Subcutaneous adipose tissue (tissue), 4 donors: ENCODE data around the gene AQP2. TPM values are rescaled to one million over a fixed set of nuclear protein-coding genes. Genes with fewer than 3 reads are reported as not detected.

Experiments used
- total RNA-seq, 4 donors: library from RNA; depleted of rRNA; stranded (reverse); fragments of >200 nt; gene quantifications; one replicate each; pipeline ENCODE4 v1.1.0, GENCODE V29; 2016
- TF ChIP-seq, protein P1 (sequence below): fragments of 450-650 bp; IDR thresholded peaks from one replicate; pipeline ENCODE4 v1.5.1; 2016; ENCODE audit warnings: low read depth, mild to moderate bottlenecking, control low read depth, antibody characterized with exemption, moderate library complexity

Gene AQP2
- total RNA-seq, 4 donors from 2014 or later, result not detected

DNA sequence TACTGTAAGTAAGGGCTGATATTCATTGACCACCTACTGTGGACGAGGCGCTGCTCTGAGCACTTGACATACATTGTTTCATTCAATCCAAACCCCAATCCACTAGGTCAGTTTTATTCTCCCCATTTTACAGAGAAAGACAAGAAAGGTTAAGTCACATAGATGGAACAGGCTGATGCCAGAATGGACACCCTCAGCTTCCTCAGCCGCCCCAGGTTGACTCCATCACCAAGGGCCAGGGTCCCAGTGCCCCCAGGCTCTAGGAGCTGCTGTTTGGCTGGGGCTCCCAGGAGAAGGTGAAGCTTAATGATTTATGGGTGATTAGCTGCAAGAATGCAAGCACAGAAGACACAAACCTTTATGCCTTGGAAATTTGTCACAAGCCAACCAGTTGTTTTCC is 671 bp upstream of the AQP2 start:
- TF ChIP-seq, protein P1, sequence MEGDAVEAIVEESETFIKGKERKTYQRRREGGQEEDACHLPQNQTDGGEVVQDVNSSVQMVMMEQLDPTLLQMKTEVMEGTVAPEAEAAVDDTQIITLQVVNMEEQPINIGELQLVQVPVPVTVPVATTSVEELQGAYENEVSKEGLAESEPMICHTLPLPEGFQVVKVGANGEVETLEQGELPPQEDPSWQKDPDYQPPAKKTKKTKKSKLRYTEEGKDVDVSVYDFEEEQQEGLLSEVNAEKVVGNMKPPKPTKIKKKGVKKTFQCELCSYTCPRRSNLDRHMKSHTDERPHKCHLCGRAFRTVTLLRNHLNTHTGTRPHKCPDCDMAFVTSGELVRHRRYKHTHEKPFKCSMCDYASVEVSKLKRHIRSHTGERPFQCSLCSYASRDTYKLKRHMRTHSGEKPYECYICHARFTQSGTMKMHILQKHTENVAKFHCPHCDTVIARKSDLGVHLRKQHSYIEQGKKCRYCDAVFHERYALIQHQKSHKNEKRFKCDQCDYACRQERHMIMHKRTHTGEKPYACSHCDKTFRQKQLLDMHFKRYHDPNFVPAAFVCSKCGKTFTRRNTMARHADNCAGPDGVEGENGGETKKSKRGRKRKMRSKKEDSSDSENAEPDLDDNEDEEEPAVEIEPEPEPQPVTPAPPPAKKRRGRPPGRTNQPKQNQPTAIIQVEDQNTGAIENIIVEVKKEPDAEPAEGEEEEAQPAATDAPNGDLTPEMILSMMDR, result no peak

DNA sequence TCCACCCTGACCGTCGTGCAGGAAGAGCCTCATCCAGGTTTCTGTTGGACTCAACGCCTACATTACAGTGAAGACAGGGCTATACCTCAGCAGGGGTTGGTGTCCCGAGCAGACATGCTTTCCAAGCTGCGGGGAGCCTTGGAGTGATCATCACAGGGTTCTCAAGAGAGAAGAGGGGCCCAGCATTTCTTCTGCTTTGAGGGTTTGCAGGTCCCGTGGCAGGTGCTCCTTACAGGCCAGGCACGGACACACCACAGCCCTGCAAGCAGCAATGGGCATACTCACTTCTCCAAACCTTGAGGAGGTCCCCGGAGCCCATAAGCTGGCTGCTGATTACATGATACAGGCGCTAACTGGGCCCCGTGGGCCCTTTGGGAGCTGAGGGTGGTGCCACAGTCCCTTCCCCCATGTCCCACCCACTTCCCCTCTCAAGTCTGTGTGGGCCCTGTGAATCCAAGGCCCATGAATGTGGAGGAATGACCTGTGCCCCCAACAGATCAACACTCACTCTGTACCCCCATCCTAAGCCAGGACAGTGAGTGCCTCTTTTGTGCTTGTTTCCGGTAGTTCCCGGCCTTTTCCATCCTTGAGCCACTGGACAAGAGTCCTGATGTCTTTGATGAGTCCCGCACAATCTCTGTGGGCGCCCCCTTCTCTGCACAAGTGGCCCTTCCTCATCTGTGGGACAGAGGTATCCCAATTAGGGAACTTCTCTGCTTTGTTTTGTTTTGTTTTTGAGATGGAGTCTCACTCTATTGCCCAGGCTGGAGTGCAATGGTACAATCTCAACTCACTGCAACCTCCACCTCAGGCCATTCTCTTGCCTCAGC is 1.1 kb downstream of the AQP2 start:
- TF ChIP-seq, protein P1, result no peak

DNA sequence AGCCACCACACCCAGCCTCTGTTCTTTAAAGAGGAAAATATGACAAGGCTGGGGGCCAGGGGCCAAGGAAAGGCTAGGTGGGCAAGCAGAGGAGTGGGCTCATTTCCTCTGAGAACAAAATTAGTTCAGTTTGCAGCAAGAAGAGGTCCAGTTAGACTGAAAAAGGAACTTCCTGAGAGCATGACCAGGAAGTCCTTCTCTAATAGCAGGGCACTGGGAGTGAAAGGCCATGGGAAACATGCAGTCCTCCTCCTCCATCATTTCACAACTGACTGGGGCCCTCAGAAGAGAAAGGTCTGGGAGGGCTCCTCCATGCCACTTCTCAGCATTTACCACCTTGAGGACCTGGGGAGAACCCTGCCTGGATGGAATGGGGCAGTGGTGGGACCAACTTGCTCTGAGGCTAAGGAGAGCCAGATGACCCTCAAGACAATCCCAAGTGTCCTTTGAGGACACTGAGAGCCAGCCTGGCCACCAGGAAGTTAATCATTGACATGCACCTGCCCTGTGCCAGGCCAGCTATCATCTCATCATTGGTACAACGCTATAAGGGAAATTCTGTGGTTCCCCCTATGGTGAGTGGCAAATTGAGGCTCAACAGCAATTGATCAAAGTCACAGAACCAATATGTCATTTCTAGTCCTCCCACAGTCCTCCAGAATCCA is 2.0 kb downstream of the AQP2 start:
- TF ChIP-seq, protein P1, result no peak

DNA sequence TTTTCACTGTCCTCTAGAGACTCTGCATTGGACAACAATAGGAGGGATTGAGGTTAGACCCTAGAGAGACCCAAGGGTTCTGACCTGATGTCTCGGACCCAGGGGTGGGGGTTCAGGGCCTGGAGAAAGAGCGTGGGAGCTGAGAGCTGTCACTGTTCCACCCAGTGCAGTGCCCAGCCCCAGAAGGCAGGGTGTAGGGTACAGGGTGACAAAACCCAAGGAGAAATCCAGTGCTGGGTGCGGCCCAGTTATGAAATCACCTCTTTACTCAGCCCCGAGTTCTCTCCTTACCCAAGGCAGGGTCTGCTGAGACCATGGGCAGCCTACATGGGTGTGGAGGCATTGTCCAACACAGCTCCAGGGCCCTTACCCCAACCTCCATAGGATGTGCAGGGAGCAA is 2.6 kb downstream of the AQP2 start:
- TF ChIP-seq, protein P1, result no peak

DNA sequence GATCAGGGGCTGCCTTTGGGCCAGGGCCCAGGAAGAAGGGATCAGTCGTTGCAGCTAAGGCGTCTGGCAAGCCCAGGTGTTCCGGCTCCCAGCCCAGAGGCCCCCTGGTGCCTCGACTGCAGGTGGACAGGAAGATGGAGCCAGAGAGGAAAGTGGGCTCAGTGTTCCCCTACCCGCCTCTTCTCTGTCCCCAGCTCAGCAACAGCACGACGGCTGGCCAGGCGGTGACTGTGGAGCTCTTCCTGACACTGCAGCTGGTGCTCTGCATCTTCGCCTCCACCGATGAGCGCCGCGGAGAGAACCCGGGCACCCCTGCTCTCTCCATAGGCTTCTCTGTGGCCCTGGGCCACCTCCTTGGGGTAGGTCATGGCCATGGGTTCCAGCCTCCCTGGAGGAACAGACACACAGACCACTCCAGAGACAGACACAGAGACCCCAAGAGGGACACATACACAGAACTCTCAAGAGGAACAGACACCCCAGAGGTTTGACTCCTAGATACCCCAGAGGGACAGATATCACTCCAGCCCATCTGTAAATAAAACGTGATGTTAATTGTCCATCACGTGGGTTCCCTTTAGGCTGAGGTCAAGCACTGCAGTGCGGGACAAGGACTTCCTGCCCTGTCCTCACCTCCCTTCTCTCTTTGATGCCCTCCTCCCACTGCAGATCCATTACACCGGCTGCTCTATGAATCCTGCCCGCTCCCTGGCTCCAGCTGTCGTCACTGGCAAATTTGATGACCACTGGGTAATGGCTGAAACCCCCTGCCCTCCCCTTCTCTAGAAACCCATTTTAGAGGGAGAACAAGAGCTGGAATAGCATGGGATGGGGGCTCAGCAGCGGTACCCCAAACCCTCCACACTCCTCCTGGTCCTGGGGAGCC is 3.7 kb downstream of the AQP2 start:
- TF ChIP-seq, protein P1, result no peak

DNA sequence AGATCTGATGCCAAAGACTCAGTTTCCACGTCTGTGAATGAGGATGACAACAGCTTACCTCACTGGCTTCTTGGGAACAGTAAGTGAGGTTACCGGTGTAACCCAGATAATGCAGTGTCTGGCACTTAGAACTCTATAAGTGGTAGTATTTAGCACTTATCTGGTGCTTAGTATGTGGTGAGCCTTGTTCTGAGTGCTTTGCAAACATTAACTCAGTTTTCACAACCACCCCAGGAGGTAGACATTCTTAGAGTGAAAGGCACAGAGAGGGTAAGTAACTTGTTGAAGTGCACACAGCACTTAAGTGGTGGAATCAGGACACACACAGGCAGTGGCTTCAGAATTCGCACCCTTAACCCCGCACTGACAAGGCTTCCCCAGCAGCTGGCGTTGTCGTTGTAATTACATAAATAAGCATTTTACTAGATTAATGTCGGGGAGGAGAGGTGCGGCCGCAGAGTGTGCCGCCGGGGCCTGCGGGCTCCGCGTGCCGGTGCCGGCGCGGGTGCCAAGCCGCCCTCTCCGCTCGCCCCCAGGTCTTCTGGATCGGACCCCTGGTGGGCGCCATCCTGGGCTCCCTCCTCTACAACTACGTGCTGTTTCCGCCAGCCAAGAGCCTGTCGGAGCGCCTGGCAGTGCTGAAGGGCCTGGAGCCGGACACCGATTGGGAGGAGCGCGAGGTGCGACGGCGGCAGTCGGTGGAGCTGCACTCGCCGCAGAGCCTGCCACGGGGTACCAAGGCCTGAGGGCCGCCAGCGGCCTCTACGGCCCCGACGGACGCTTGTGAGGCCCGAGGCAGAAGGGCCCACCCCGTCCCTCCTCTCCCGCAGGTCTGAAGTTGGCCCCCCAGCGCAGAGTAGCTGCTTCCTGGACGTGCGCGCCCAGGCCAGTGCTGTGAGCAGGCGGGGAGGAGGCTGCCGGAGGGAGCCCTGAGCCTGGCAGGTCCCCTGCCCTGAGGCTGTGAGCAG is 4.6 kb downstream of the AQP2 start:
- TF ChIP-seq, protein P1, result no peak
